Astrocyte (in vitro differentiated cells and primary cell): Measurements from ENCODE around the gene DLK2. TPM values are rescaled to one million over a fixed set of nuclear protein-coding genes. Genes with fewer than 3 reads are reported as not detected.

Experiments
- DNase-seq: peaks from one replicate; pipeline ENCODE4 v3.0.0-alpha.2; 2010; ENCODE audit warnings: low read depth
- FAIRE-seq: peaks from 2 replicates; lab custom pipeline; 2011; peaks lifted over from hg19 to GRCh38; lab: Jason Lieb, UNC
- H2AFZ ChIP-seq: 2 replicates; pipeline ENCODE4 v1.6.0; 2012; ENCODE audit warnings: low read depth, low read length, inconsistent platforms
- H3K27ac ChIP-seq: 2 replicates; pipeline ENCODE4 v1.5.1; 2011; ENCODE audit warnings: low read depth, low read length, inconsistent platforms
- H3K27me3 ChIP-seq: 2 replicates; pipeline ENCODE4 v1.6.0; 2011; ENCODE audit warnings: low read length, inconsistent platforms; ENCODE audit not compliant: insufficient read depth
- H3K36me3 ChIP-seq: 2 replicates; pipeline ENCODE4 v1.5.1; 2011; ENCODE audit warnings: low read length, inconsistent platforms; ENCODE audit not compliant: insufficient read depth
- H3K4me1 ChIP-seq: 2 replicates; pipeline ENCODE4 v1.5.1; 2011; ENCODE audit warnings: low read length, inconsistent platforms; ENCODE audit not compliant: insufficient read depth
- H3K4me2 ChIP-seq: 2 replicates; pipeline ENCODE4 v1.6.0; 2012; ENCODE audit warnings: low read length, inconsistent platforms
- H3K4me3 ChIP-seq: 2 replicates; pipeline ENCODE4 v1.5.1; 2011; ENCODE audit warnings: low read depth, mild to moderate bottlenecking, low read length, inconsistent platforms; ENCODE audit not compliant: insufficient read depth
- H3K79me2 ChIP-seq: 2 replicates; pipeline ENCODE4 v1.6.0; 2012; ENCODE audit warnings: mild to moderate bottlenecking, low read length, inconsistent platforms; ENCODE audit not compliant: insufficient read depth
- H3K9ac ChIP-seq: 2 replicates; pipeline ENCODE4 v1.6.0; 2012; ENCODE audit warnings: mild to moderate bottlenecking, low read length, inconsistent platforms
- H3K9me3 ChIP-seq: 2 replicates; pipeline ENCODE4 v1.5.1; 2012; ENCODE audit warnings: low read depth, mild to moderate bottlenecking, low read length, inconsistent platforms; ENCODE audit not compliant: insufficient read depth
- H4K20me1 ChIP-seq: 2 replicates; pipeline ENCODE4 v1.6.0; 2012; ENCODE audit warnings: low read length, inconsistent platforms; ENCODE audit not compliant: insufficient read depth
- H3K27ac Mint-ChIP-seq: one replicate; pipeline ENCODE4 v1.8.0; 2021; ENCODE audit warnings: mild to moderate bottlenecking, mixed read lengths; ENCODE audit not compliant: unreplicated experiment
- H3K27me3 Mint-ChIP-seq: one replicate; pipeline ENCODE4 v1.8.0; 2021; ENCODE audit warnings: low read depth, mixed read lengths; ENCODE audit not compliant: unreplicated experiment
- H3K36me3 Mint-ChIP-seq: one replicate; pipeline ENCODE4 v1.8.0; 2021; ENCODE audit warnings: low read depth, mixed read lengths; ENCODE audit not compliant: unreplicated experiment
- H3K4me1 Mint-ChIP-seq: one replicate; pipeline ENCODE4 v1.8.0; 2021; ENCODE audit warnings: low read depth, mixed read lengths; ENCODE audit not compliant: unreplicated experiment
- H3K4me3 Mint-ChIP-seq: one replicate; pipeline ENCODE4 v1.8.0; 2021; ENCODE audit warnings: mild to moderate bottlenecking, moderate library complexity, mixed read lengths; ENCODE audit not compliant: unreplicated experiment
- H3K9me3 Mint-ChIP-seq: one replicate; pipeline ENCODE4 v1.8.0; 2021; ENCODE audit warnings: mild to moderate bottlenecking, mixed read lengths; ENCODE audit not compliant: unreplicated experiment
- EZH2 ChIP-seq: IDR thresholded peaks from 2 replicates; pipeline ENCODE4 v1.6.1; 2012; ENCODE audit warnings: mild to moderate bottlenecking, low read length, inconsistent platforms; ENCODE audit not compliant: insufficient read depth
- total RNA-seq: library from RNA; stranded (reverse); gene quantifications from 2 replicates; pipeline ENCODE4 v1.2.1, GENCODE V29; 2021
- TF ChIP-seq, protein P1 (sequence below): IDR thresholded peaks from 2 replicates; pipeline ENCODE4 v1.5.1; 2011; ENCODE audit warnings: low read depth, mild to moderate bottlenecking, inconsistent platforms, low read length, moderate library complexity; ENCODE audit not compliant: insufficient read depth

The DLK2 gene
- total RNA-seq, 1 donor from 2014 or later, result 0.68 TPM

DNA sequence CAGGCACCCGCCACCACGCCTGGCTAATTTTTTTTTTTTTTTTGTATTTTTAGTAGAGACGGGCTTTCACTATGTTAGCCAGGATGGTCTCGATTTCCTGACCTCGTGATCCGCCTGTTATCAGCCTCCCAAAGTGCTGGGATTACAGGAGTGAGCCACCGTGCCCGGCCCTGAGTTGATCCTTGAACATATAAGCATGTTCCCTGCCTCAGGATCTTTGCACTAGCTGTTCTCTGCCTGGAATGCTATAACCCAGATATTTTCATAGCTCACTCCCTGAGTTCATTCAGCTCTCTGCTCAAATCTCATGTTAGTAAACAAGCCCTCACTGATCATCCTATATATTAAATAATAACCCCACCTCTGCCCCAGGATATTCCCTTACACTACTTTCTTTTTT lies 9.0 kb upstream of the DLK2 start:
- peaks cover 18% of the 10 kb centered on the region for H3K27me3 ChIP-seq
- Mint-ChIP-seq H3K4me1 (no peaks in the 10 kb centered on the region), H3K36me3 (no peaks in the 10 kb centered on the region), H3K27me3 (peaks cover 48% of the 10 kb centered on the region), H3K9me3 (no peaks in the 10 kb centered on the region), H3K27ac (no peak overlapping the region), H3K4me3 (no peak overlapping the region)
- no peaks in the 10 kb centered on the region for H3K9me3 ChIP-seq
- H3K9ac ChIP-seq, result no peak overlapping the region
- no peak for DNase-seq
- H3K27ac ChIP-seq, result no peak overlapping the region
- no peak overlapping the region for H2AFZ ChIP-seq
- TF ChIP-seq, protein P1, sequence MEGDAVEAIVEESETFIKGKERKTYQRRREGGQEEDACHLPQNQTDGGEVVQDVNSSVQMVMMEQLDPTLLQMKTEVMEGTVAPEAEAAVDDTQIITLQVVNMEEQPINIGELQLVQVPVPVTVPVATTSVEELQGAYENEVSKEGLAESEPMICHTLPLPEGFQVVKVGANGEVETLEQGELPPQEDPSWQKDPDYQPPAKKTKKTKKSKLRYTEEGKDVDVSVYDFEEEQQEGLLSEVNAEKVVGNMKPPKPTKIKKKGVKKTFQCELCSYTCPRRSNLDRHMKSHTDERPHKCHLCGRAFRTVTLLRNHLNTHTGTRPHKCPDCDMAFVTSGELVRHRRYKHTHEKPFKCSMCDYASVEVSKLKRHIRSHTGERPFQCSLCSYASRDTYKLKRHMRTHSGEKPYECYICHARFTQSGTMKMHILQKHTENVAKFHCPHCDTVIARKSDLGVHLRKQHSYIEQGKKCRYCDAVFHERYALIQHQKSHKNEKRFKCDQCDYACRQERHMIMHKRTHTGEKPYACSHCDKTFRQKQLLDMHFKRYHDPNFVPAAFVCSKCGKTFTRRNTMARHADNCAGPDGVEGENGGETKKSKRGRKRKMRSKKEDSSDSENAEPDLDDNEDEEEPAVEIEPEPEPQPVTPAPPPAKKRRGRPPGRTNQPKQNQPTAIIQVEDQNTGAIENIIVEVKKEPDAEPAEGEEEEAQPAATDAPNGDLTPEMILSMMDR, result no peak
- TF ChIP-seq EZH2, result no peak
- FAIRE-seq, result no peak
- H3K4me3 ChIP-seq, result no peak overlapping the region
- H3K36me3 ChIP-seq, result no peaks in the 10 kb centered on the region
- H4K20me1 ChIP-seq, result no peaks in the 10 kb centered on the region
- H3K4me2 ChIP-seq, result no peak overlapping the region
- no peaks in the 10 kb centered on the region for H3K4me1 ChIP-seq
- H3K79me2 ChIP-seq, result no peaks in the 10 kb centered on the region

DNA sequence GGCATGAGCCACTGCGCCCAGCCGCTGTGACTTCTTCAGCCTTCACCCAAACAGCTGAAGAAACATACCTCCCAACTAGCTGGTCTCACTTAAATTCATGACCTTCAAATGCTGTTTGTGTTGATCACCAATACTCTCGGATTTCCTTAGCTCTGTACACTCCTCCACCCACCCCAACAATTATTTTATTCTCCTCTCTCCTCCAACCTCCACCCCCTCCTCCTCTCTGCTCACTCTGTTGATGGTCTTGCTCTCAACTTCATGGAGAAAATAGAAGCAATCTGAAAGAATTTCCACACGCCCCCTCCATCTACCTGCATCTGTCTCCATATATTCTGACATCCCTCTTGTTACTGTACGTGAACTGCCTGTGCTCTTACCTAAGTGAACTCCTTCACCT lies 6.6 kb upstream of the DLK2 start:
- no peak overlapping the region for H3K4me3 ChIP-seq
- H3K4me1 ChIP-seq, result no peaks in the 10 kb centered on the region
- no peaks in the 10 kb centered on the region for H3K79me2 ChIP-seq
- no peak overlapping the region for H3K4me3 Mint-ChIP-seq
- no peak overlapping the region for H2AFZ ChIP-seq
- DNase-seq, result no peak
- peaks cover 41% of the 10 kb centered on the region for H3K27me3 Mint-ChIP-seq
- H3K4me1 Mint-ChIP-seq, result no peaks in the 10 kb centered on the region
- TF ChIP-seq EZH2, result no peak
- TF ChIP-seq, protein P1, result no peak
- H4K20me1 ChIP-seq, result no peaks in the 10 kb centered on the region
- no peaks in the 10 kb centered on the region for H3K36me3 ChIP-seq
- no peak overlapping the region for H3K4me2 ChIP-seq
- no peak overlapping the region for H3K9ac ChIP-seq
- H3K27me3 ChIP-seq, result peaks cover 9% of the 10 kb centered on the region
- H3K9me3 ChIP-seq, result no peaks in the 10 kb centered on the region
- no peak overlapping the region for H3K27ac ChIP-seq
- no peaks in the 10 kb centered on the region for H3K36me3 Mint-ChIP-seq
- FAIRE-seq, result no peak
- H3K9me3 Mint-ChIP-seq, result no peaks in the 10 kb centered on the region
- no peak overlapping the region for H3K27ac Mint-ChIP-seq

DNA sequence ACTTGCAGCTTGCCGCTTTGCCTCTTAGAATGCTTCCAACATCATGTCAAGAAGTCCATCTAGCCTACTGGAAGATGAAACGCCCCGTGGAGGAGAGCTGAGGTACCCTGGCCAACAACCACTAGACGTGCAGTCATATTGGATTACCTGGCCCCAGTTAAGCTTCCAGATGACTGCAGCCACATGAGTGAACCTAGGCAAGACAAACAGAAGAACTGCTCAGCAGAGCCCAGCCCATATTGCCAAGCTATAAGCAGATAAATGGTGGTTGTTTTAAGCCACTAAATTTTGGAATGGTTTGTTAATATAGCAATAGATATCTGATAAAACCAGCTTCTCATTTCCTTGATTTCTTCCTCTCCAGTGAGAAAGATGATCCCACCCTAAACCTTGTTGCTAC lies 4.7 kb upstream of the DLK2 start:
- peaks cover 19% of the 10 kb centered on the region for H3K27me3 ChIP-seq
- H2AFZ ChIP-seq, result no peak overlapping the region
- no peaks in the 10 kb centered on the region for H4K20me1 ChIP-seq
- H3K4me2 ChIP-seq, result no peak overlapping the region
- no peak for DNase-seq
- TF ChIP-seq EZH2, result no peak
- TF ChIP-seq, protein P1, result no peak
- H3K27me3 Mint-ChIP-seq, result peaks cover 44% of the 10 kb centered on the region
- H3K4me1 ChIP-seq, result no peaks in the 10 kb centered on the region
- H3K4me3 Mint-ChIP-seq, result no peak overlapping the region
- H3K4me3 ChIP-seq, result no peak overlapping the region
- H3K4me1 Mint-ChIP-seq, result no peaks in the 10 kb centered on the region
- H3K27ac Mint-ChIP-seq, result no peak overlapping the region
- no peak for FAIRE-seq
- H3K9me3 ChIP-seq, result peaks cover 2% of the 10 kb centered on the region
- H3K36me3 ChIP-seq, result no peaks in the 10 kb centered on the region
- H3K27ac ChIP-seq, result no peak overlapping the region
- H3K79me2 ChIP-seq, result no peaks in the 10 kb centered on the region
- H3K9ac ChIP-seq, result no peak overlapping the region
- no peaks in the 10 kb centered on the region for H3K9me3 Mint-ChIP-seq
- no peaks in the 10 kb centered on the region for H3K36me3 Mint-ChIP-seq
